Activated CD4-positive, alpha-beta T cell treated with anti-CD3 and anti-CD28 coated beads for 4 hours (primary cell): ENCODE data around the gene RPP40.
"Not testable (repeated sequence)": the region's sequence is repeated elsewhere in the genome, so short reads cannot be mapped to it uniquely, and the experiment has no call there.

ENCODE experiments used
- DNase-seq, 2 donors: peaks; one replicate each; pipeline ENCODE4 v3.0.0-alpha.2; 2020

RPP40 gene

DNA sequence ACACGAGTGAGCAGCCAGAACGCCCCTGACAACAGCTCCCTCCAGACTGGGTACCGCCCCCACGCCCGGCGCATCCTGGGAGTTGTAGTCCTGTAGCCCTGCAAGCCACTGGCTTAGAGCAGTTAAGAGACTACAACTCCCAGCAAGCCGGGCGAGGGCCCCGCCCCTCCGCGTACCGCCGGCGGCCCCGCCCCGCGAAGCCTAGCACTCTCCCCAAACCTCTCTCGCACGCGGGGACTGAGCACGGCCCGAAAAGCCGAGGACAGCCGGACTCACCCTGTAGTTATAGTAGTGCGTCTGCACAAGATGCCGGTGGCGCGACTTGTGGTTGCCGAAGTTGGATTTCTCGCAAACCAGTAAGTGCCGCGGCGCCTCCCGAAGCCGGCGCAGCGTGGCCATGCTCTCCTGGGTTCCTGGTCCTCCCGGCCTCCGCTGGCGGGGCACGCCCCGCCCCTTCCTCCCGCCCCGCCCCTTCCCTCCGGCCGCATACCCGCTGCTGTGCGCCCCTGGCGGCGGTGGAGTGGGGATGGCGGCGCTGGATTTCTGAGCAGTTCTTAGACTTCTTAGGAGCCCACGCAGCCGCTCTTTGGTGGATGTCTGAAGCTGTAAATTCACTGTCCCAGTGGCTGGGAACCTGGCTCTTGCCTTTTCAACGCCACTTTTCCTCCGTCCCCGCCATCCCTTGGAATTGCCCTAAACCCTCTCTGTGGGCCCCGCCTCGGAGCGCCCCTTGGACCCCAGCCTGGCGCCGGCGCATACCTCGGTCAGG lies at the start of gene RPP40:
RPP40 (minus strand) TSS at position 434 of the 769 bp plus-strand sequence; CDS start at position 399, 35 bp downstream.
- peak; percentile 98 to 100 for DNase-seq

GRCh38 chr6:5053038-5053437 lies 49.2 kb upstream of the RPP40 start:
- DNase-seq = no peak

- DNase-seq = no peak
Observed at GRCh38 chr6:5051394-5051793, 47.6 kb upstream of the RPP40 start.

GRCh38 chr6:5050009-5050408 lies 46.2 kb upstream of the RPP40 start:
- no peak for DNase-seq

DNA sequence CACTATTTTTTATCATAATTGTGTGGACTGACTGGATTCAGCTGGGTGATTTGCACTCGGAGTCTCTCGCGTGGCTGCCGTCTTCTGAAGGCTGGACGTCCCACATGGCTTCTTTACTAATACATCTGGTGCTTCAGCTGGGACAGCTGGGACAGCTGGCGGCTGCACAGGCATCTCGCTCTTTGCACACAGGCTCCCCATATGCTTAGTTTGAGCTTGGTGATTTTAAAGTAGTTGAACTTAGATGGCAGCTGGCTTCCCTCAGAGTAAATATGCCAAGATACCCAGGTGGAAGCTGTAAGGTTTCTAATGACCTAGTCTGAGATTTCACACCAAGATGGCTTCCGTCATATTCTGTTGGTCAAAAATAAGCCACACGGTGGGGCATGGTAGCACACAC lies 42.6 kb upstream of the RPP40 start:
- DNase-seq = no peak

- no peak for DNase-seq
Observed at GRCh38 chr6:5045416-5045815, 41.6 kb upstream of the RPP40 start.

- no peak for DNase-seq
Observed at GRCh38 chr6:5044866-5045265, 41.0 kb upstream of the RPP40 start.

GRCh38 chr6:5042436-5042835 lies 38.6 kb upstream of the RPP40 start:
- no peak for DNase-seq

GRCh38 chr6:5041955-5042354 lies 38.1 kb upstream of the RPP40 start:
- no peak for DNase-seq

DNA sequence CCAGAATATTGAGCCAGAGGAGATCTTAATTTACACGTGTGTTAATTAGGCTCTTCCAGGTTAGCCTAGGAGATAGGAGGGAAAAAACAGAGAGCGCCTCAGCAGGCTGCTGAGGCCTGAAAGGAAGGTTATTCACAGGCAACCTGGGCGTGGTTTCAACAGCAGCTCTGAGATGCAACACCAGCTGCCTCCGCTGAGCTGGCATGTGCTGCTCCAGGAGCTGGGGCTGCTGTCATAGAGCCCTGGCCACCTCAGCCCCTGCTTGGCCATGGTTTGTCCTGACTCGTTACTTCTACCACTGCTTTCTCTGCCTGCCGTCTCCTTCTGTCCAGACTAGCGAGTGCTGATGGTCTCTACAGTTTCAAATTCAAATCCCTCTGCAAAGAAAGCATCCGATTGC lies 32.4 kb upstream of the RPP40 start:
- no peak for DNase-seq

DNA sequence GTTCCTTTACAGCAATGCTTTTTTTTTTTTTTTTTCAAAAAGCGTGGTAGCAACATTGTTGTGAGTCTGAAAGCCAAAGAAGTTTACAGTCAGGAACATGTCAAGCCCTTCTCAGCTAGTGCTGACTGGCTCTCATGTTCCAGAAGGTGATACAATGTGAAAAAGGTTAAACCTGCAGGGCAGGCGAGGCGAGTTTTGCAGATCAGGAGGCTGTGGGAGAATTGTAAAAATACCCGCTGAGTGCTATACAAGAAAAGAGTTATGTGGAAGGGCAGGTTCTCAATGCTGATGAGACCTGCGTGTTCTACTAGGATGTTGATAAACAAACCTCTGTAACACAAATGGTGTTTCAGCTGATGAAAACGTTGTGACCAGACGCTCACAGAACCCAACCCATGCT lies 30.9 kb upstream of the RPP40 start:
- DNase-seq = no peak

GRCh38 chr6:5034328-5034727 lies 30.5 kb upstream of the RPP40 start:
- DNase-seq = no peak

DNA sequence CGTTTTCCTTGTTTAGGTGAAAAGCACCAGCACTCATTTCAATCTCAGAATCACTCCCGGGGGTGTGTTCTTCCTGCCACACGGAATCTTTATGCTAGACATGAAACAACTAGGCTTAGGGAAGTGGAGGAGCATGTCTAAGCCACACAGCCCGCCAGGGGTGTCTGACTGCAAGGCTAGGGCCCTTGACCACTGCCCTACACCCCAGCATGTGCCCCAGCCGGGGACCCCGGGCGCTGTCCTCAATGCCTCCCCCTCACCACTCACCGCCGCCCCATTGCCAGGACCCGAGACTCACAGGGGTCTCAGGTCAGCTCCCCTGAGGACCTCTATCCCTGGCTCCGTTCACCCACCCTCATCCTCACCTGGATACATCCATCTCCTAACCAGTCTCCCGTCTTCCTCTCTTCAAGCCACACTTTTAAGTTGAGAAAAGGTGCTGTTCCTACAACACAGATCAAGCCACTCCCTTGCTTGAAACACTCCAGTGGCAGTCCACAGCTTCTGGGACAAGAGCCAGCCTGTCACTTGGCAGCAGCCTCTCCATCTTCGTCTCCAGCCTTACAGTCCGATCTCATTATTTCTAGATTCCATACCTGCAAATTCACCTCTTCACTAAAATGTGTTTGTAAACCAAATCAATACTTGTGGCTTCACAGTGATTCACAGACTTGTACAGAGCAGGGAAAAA lies 29.5 kb upstream of the RPP40 start:
- not testable (repeated sequence) for DNase-seq

DNA sequence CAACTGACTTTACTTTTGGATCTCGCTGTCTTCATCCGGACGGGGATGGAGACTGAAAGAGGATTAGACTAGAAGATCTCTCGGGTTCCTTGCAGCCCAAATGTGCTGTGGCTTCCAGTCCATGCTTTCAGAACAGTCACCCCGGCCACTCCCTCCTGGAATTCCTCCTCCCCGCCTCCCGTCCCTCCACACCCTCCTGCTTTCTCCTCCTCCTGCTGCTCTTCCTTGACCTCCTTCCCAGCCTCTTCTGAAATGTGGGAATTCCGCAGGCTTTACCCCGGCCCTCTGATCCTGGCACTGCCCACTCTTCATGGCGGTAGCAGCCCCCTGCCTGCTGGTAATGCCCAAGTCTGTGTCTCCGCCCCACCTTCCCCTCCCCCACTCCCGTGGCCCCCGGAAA lies 28.9 kb upstream of the RPP40 start:
- not testable (repeated sequence) for DNase-seq

DNA sequence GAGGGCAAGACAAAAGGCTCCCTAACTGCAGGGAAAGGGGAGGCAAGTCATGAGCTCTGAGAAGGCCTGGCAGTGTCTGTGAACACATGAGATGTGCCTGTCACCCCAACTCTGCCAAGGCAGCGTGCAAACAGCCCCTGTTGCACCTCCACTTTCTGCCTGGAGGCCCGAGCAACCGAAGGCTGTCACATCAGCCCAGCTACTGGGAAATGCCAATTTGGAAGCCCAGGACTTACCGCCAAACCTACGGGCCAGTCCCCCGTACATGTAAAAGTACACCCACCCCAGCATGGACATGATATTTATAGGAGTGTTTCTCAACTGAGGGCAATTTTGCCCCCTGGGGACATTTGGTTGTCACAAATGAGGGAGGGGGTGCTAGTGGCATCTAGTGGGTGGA lies 27.3 kb upstream of the RPP40 start:
- DNase-seq = no peak

- DNase-seq = peak; percentile 55 to 65
Observed at GRCh38 chr6:5030596-5031136, 26.8 kb upstream of the RPP40 start.

GRCh38 chr6:5029609-5030008 lies 25.8 kb upstream of the RPP40 start:
- no peak for DNase-seq

DNA sequence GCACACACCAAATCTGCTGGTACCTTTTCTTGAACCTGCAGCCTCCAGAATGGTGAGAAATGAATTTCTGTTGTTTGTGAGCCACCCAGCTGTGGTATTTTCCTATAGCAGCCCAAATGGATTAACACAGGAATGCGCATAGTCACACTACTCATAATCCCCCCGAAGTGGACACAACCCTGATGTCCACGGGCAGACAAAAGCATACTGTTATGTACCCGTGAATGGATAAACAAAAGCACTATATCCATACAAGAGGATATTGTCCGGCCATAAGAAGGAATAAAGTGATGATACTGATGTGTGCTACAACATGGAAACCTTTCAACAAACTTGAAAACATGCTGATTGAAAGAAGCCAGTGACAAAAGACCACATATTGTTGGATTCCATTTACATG lies 25.1 kb upstream of the RPP40 start:
- no peak for DNase-seq

- no peak for DNase-seq
Observed at GRCh38 chr6:5028301-5028700, 24.5 kb upstream of the RPP40 start.

DNA sequence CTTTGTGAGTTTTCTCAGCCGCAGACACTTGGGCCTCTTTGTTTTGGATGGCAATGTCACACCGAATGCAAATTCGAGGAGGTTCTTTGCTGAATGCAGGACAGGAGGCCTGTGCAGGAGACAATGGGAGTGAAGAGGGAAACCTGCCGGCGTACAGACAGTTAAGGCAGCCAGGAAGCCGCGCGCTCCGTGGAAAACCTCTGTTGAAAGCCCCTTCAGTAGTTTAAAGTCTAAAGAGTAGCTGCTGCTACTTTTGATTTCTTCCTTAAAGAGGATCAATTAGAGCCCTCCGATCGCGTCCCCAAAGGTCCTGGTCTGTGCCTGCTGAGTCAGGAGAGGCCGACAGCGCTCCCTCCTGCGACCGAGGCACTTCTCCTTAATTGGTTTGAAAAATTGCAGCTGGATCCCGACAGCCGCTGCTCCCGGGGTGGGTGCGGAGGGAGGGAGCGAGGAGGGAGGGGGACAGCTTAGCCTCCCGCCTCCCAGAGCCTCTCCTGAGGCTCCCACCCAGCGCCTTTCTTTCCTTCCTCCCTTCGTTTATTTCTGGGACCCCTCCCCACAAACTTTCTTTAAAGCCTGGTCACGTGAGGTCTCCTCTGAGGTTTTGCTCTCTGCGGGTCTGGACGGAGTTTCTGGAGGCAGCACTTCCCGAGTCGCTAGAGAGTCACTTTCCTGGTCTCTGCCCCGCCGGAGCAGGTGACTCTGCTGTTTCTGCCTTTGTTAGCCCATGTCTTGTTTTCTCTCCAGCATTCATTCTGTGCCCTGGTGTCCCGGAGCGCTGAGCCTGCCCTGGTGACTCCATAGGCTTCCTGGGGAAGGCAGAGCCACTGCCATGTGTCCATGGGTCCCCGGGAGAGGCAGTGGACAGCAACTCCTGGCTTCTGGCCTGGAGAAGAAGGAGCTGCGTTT lies 22.3 kb upstream of the RPP40 start:
- DNase-seq = no peak

- no peak for DNase-seq
Observed at GRCh38 chr6:5023923-5024322, 20.1 kb upstream of the RPP40 start.

DNA sequence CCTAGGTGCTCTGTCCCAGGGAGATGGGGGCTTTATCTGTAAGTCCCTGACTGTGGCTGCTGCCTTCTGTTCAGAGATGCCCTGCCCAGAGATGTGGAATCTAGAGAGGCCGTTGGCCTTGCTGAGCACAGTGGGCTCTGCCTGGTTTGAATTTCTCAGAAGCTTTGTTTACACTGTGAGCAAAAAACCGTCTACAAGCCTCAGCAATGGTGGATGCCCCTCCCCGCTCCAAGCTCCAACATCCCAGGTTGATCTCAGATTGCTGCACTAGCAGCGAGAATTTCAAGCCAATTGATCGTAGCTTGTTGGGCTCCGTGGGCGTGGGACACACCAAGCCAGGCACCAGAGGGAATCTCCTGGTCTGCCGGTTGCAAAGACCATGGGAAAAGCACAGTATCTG lies 16.3 kb upstream of the RPP40 start:
- DNase-seq = no peak

DNA sequence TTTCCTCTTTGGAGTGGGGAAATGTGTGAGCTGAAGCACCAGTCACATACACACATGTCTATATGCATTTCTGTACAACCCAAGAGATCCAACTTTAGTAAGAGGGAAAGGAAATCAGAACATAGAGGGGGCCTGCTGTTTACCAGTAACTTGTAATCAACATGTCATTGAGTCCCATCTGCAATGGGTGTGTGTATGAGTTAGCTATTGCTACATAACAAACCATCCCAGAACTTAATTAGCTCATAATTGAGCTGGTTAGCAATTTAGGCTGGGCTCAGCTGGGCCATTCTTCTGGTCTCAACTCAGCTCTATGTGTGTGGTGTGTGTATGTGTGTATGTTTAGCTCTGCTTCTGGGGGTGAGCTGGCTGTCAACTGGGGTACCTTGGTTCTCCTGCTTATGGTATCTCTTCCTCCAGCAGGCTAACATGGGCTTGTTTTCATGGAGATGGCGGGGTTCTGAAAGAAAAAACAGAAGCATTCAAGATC lies 10.3 kb upstream of the RPP40 start:
- DNase-seq = no peak
